ENCODE measurements around the gene GMPPA. TPM values are rescaled to one million over a fixed set of nuclear protein-coding genes. Genes with fewer than 3 reads are reported as not detected.

The GMPPA gene
- total and polyA plus RNA-seq, 9 of the 15 experiments (the other 6 are each of a cell fraction or from before 2014, with no cell fraction given): 7.0 to 101 (median 66.7) TPM

DNA sequence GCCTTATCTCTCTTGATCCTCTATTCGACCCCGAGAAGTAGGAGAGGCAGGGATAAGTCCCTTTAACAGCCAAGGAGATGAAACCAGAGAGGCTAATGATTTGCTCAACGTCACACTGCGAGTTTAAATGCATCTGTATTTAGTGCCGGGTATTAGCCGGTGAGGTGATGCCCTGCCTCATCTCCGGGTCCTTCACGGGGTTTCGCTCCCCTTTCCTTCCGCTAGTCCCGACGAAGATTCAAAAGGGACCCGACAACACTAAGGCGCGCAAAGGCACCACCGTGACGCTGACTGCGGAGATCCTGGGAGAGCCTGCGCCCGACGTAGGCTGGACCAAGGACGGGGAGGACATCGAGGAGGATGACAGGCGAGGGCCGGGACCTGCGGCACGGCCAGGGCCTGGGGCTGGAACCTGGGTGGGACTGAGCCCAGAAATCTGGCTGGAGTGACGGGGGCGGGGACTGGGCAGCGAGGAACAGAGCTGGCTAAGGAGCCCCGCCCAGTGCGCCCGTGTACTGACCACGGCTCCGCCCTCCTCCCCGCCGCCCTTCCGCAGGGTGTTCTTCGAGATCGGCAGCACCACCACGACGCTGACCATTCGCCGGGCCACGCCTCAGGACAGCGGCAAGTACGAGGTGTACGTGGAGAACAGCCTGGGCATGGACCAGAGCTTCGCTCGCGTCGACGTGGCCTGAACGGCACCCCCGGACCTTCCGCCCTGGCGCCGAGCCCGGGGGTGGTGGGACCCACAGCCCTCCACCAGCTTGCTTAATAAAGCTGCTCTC, 1.0 kb upstream of the GMPPA start (continued):
- TF ChIP-seq, protein P1, sequence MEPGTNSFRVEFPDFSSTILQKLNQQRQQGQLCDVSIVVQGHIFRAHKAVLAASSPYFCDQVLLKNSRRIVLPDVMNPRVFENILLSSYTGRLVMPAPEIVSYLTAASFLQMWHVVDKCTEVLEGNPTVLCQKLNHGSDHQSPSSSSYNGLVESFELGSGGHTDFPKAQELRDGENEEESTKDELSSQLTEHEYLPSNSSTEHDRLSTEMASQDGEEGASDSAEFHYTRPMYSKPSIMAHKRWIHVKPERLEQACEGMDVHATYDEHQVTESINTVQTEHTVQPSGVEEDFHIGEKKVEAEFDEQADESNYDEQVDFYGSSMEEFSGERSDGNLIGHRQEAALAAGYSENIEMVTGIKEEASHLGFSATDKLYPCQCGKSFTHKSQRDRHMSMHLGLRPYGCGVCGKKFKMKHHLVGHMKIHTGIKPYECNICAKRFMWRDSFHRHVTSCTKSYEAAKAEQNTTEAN (CRISPR knock-in tag; IDR thresholded peaks at IDR 0.05): no peak
- TF ChIP-seq ZBED1 (IDR thresholded peaks at IDR 0.05) (0 out of 2 replicates have a peak, but pooled peaks have one; percentile 70), ZNF197 (CRISPR knock-in tag; IDR thresholded peaks at IDR 0.05; ENCODE audit: low read depth) (no peak), ZNF699 (CRISPR knock-in tag; IDR thresholded peaks at IDR 0.05; ENCODE audit: insufficient replicate concordance) (no peak), SMARCE1 (IDR thresholded peaks at IDR 0.05) (no peak), ZNF217 (CRISPR knock-in tag; IDR thresholded peaks at IDR 0.05) (no peak), EP400 (IDR thresholded peaks at IDR 0.05) (no peak), HMGN3 (IDR thresholded peaks at IDR 0.05; ENCODE audit: borderline replicate concordance, extremely low read depth, insufficient read length, low read depth, low read length) (no peak), GTF2F1 (IDR thresholded peaks at IDR 0.05; ENCODE audit: low read depth, low read length) (no peak), ZNF140 (CRISPR knock-in tag; IDR thresholded peaks at IDR 0.05) (no peak), DNMT1 (IDR thresholded peaks at IDR 0.05) (no peak)
- TF ChIP-seq, protein P2, sequence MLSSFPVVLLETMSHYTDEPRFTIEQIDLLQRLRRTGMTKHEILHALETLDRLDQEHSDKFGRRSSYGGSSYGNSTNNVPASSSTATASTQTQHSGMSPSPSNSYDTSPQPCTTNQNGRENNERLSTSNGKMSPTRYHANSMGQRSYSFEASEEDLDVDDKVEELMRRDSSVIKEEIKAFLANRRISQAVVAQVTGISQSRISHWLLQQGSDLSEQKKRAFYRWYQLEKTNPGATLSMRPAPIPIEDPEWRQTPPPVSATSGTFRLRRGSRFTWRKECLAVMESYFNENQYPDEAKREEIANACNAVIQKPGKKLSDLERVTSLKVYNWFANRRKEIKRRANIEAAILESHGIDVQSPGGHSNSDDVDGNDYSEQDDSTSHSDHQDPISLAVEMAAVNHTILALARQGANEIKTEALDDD (IDR thresholded peaks at IDR 0.05): no peak
- TF ChIP-seq, protein P3, sequence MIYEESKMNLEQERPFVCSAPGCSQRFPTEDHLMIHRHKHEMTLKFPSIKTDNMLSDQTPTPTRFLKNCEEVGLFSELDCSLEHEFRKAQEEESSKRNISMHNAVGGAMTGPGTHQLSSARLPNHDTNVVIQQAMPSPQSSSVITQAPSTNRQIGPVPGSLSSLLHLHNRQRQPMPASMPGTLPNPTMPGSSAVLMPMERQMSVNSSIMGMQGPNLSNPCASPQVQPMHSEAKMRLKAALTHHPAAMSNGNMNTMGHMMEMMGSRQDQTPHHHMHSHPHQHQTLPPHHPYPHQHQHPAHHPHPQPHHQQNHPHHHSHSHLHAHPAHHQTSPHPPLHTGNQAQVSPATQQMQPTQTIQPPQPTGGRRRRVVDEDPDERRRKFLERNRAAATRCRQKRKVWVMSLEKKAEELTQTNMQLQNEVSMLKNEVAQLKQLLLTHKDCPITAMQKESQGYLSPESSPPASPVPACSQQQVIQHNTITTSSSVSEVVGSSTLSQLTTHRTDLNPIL (CRISPR knock-in tag; IDR thresholded peaks at IDR 0.05): no peak
- TF ChIP-seq, protein P4, sequence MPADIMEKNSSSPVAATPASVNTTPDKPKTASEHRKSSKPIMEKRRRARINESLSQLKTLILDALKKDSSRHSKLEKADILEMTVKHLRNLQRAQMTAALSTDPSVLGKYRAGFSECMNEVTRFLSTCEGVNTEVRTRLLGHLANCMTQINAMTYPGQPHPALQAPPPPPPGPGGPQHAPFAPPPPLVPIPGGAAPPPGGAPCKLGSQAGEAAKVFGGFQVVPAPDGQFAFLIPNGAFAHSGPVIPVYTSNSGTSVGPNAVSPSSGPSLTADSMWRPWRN (IDR thresholded peaks at IDR 0.05; ENCODE audit: low read depth): no peak
- TF ChIP-seq, protein P5, sequence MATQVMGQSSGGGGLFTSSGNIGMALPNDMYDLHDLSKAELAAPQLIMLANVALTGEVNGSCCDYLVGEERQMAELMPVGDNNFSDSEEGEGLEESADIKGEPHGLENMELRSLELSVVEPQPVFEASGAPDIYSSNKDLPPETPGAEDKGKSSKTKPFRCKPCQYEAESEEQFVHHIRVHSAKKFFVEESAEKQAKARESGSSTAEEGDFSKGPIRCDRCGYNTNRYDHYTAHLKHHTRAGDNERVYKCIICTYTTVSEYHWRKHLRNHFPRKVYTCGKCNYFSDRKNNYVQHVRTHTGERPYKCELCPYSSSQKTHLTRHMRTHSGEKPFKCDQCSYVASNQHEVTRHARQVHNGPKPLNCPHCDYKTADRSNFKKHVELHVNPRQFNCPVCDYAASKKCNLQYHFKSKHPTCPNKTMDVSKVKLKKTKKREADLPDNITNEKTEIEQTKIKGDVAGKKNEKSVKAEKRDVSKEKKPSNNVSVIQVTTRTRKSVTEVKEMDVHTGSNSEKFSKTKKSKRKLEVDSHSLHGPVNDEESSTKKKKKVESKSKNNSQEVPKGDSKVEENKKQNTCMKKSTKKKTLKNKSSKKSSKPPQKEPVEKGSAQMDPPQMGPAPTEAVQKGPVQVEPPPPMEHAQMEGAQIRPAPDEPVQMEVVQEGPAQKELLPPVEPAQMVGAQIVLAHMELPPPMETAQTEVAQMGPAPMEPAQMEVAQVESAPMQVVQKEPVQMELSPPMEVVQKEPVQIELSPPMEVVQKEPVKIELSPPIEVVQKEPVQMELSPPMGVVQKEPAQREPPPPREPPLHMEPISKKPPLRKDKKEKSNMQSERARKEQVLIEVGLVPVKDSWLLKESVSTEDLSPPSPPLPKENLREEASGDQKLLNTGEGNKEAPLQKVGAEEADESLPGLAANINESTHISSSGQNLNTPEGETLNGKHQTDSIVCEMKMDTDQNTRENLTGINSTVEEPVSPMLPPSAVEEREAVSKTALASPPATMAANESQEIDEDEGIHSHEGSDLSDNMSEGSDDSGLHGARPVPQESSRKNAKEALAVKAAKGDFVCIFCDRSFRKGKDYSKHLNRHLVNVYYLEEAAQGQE (IDR thresholded peaks at IDR 0.05; ENCODE audit: borderline replicate concordance): no peak
- TF ChIP-seq, protein P5 (CRISPR knock-in tag; IDR thresholded peaks at IDR 0.05; ENCODE audit: low read depth): no peak

Data from K562 (cell line).